GM10248 (cell line): ENCODE data around the gene SLC25A13.

Experiments
- CTCF ChIA-PET: fragments of 300-600 bp; sonication (Branson Sonifier 250); formaldehyde crosslinking; extraction: SDS; loops from one replicate; lab custom pipeline; 2021; ENCODE audit warnings: antibody characterized with exemption; lab: Yijun Ruan, JAX
- POLR2A ChIA-PET: fragments of 350-650 bp; sonication (Branson Sonifier 250); formaldehyde crosslinking; extraction: SDS; loops from one replicate; lab custom pipeline; 2020; ENCODE audit warnings: antibody characterized with exemption; lab: Yijun Ruan, JAX
- DNase-seq: peaks from one replicate; pipeline ENCODE4 v3.0.0; 2012; ENCODE audit errors: extremely low spot score
- TF ChIP-seq, protein P1 (sequence below): IDR thresholded peaks from 2 replicates; pipeline ENCODE4 v1.5.1; 2012; ENCODE audit warnings: mild to moderate bottlenecking, low read depth; ENCODE audit errors: extremely low read depth, missing control alignments, control extremely low read depth

The SLC25A13 gene

DNA sequence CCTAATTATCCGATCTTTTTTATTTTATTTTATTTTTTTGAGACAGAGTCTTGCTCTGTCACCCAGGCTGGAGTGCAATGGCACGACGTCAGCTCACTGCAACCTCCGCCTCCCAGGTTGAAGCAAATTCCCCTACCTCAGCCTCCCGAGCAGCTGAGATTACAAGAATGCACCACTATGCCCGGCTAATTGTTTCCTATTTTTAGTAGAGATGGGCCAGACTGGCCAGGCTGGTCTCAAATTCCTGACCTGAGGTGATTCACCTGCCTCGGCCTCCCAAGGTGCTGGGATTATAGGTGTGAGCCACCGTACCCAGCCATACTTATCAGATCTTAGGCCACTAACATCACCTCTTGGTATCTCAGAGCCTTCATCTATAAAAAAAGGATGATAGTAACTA lies 4.9 kb downstream of the SLC25A13 start:
- ChIA-PET CTCF (no interaction called here), POLR2A (no interaction called here)
- no peak for DNase-seq
- TF ChIP-seq, protein P1, sequence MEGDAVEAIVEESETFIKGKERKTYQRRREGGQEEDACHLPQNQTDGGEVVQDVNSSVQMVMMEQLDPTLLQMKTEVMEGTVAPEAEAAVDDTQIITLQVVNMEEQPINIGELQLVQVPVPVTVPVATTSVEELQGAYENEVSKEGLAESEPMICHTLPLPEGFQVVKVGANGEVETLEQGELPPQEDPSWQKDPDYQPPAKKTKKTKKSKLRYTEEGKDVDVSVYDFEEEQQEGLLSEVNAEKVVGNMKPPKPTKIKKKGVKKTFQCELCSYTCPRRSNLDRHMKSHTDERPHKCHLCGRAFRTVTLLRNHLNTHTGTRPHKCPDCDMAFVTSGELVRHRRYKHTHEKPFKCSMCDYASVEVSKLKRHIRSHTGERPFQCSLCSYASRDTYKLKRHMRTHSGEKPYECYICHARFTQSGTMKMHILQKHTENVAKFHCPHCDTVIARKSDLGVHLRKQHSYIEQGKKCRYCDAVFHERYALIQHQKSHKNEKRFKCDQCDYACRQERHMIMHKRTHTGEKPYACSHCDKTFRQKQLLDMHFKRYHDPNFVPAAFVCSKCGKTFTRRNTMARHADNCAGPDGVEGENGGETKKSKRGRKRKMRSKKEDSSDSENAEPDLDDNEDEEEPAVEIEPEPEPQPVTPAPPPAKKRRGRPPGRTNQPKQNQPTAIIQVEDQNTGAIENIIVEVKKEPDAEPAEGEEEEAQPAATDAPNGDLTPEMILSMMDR: no peak

DNA sequence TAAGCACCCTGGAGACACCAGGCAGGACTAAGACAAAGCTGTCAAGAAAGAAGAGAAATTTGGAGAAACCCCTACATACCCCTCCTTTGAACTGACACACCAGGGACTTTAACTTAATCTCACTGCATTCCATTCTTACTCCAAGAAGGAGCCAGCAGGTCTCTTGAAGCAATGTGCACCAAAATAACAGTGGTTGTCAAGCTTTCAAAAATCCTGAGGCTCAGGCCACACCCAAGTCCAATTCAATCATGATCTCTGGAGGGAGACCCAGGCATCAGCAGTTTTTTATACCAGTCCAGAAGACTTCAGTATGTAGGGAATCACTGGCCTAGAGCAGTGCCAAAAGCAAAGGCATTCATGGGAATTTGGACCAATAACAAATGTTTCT lies 6.8 kb downstream of the SLC25A13 start:
- TF ChIP-seq, protein P1: no peak
- DNase-seq: no peak
- ChIA-PET CTCF (interaction anchor here (1.0 kb wide), 1 partner anchor 28 kb away, joined by 3 read pairs; no protein-coding TSS in a partner anchor), POLR2A (no interaction called here)

DNA sequence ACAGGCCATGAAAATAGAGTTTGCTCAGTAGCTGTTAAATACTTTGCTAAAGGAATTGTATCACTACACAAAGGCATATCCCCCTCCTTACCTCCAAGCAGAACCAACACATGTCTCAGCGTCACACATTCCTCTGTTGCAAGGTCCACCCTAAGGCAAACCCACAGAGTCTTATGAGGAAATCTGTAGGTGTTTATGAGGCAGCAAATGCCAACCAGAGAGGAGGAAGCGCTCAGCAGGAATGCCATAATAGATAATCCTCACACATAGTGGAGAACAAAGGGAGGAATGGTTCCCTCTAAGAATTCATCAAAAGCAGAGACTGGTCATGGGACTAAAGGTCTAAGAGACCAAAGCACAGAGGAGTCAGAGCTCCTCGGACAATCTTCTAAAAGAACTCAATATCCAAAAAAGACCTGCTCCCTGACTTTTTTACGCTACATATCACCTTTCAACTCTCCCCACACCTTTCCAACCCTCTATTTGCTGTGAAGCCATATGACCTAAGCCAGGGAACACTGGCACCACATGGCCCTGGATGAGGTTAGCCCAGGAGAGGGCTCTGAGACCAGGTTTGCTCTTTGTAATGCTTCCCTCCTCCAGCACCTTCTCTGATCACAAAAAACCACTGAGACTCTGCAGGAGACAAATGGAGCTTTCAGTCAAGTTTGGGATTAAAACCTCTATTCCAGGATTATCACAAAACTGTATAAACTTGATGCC lies 7.3 kb downstream of the SLC25A13 start:
- no peak for DNase-seq
- TF ChIP-seq, protein P1: no peak
- POLR2A ChIA-PET: no interaction called here
- CTCF ChIA-PET: interaction anchor here (0.7 to 1.0 kb wide), 2 partner anchors 15 to 27 kb away, joined by 3 read pairs; no protein-coding TSS in a partner anchor

DNA sequence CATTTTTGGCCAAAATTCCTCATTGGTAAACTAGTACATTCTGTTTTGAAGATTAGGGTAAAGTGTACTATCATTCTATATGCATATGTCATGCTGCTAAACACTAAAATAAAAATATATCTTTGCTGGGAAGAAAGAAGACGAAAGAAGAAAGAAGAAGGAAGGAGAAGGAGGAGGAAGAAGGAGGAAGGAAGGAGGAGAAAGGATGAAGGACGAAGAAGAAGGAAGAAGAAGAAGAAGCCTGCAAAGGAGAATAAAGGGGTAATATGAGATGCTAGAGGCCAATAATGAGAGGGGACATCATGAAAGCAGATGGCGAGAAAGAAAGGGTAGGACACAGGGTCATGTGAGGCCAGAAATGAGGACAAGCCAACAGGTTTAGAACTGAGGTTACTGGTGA lies 8.0 kb downstream of the SLC25A13 start:
- CTCF ChIA-PET: interaction anchor here (0.7 kb wide), 1 partner anchor 15 kb away, joined by 3 read pairs; no protein-coding TSS in a partner anchor

DNA sequence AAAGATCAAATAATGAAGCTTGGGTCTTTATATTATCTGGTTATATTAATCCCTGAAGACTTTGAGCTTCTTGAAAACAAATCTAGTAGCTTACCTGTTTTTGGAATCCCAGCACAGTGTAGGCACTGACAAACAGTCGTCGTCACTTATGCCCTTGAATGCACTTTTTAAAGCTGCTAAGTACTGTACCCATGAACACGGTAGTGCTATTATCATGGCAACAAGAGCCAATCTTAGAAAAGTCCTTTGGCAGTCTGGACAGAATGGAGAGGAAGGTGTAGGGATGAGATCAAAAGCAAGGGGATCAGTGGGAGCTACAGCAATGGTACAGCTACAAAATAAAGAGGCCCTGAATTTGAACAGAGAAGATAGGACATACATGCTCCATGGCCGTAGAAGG lies 9.4 kb downstream of the SLC25A13 start:
- TF ChIP-seq, protein P1: no peak
- POLR2A ChIA-PET: no interaction called here

More for the DNA sequence above, 8.0 kb downstream of the SLC25A13 start:
- DNase-seq: no peak
- TF ChIP-seq, protein P1: no peak
- POLR2A ChIA-PET: no interaction called here

DNA sequence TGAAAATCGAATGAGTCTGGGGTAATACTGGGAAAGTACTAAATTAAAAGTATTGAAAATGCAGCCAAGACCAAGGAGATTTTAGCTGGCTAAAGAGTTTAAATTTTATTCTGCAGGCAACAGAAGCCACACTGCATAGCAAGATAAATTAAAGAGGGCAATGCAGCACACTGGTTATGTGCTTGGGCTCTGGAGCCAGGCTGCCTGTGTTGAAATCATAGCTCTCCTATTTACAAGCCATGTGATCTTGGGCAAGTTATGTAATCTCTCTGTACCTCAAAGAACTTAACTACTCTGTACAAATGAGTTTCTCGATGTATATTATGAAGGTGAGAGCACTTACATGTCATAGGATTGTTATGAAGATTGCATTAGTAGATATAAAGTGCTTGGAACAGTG lies 9.9 kb downstream of the SLC25A13 start:
- no peak for DNase-seq
- ChIA-PET POLR2A (no interaction called here), CTCF (interaction anchor here (1.0 to 1.9 kb wide), 4 partner anchors 9 to 109 kb away, joined by 3 to 6 read pairs (median 4); no protein-coding TSS in a partner anchor)
- TF ChIP-seq, protein P1: no peak

More for the DNA sequence above, 9.4 kb downstream of the SLC25A13 start:
- CTCF ChIA-PET: interaction anchor here (1.0 to 1.6 kb wide), 3 partner anchors 10 to 109 kb away, joined by 3 to 6 read pairs (median 3); no protein-coding TSS in a partner anchor
- DNase-seq: no peak
